Upper lobe of left lung (tissue), 6 donors: ENCODE measurements around the gene CLHC1. TPM values are rescaled to one million over a fixed set of nuclear protein-coding genes. Genes with fewer than 3 reads are reported as not detected.
"Not testable (repeated sequence)": the region's sequence is repeated elsewhere in the genome, so short reads cannot be mapped to it uniquely, and the experiment has no call there.

ENCODE experiments used
- ATAC-seq, 2 donors: fragments of 200-7000 bp; cut with Tn5 transposase; one replicate each; pipeline ENCODE4 v1.9.1; 2022; ENCODE audit warnings: mild to moderate bottlenecking in 2 of 2, moderate library complexity in 2 of 2; ENCODE audit not compliant: low FRiP score in 2 of 2
- DNase-seq, 2 donors: peaks; one replicate each; pipeline ENCODE4 v3.0.0-alpha.2; 2019 to 2020
- H3K27ac ChIP-seq, 4 donors: fragments of 200-600 bp; sonication (generic); one replicate each; pipeline ENCODE4 v1.5.1; 2016 to 2019
- H3K27me3 ChIP-seq, 4 donors: fragments of 200-600 bp; sonication (generic); one replicate each; pipeline ENCODE4 v1.5.1; 2017 to 2019
- H3K36me3 ChIP-seq, 4 donors: fragments of 200-600 bp; sonication (generic); one replicate each; pipeline ENCODE4 v1.5.1; 2016 to 2019
- H3K4me1 ChIP-seq, 4 donors: fragments of 200-600 bp; sonication (generic); one replicate each; pipeline ENCODE4 v1.5.1; 2018 to 2019
- H3K4me3 ChIP-seq, 4 donors: fragments of 200-600 bp; sonication (generic); one replicate each; pipeline ENCODE4 v1.5.1; 2017 to 2019; ENCODE audit warnings: mild to moderate bottlenecking in 2 of 4, moderate library complexity in 1 of 4
- H3K9me3 ChIP-seq, 4 donors: fragments of 200-600 bp; sonication (generic); one replicate each; pipeline ENCODE4 v1.5.1; 2018 to 2019
- CTCF ChIP-seq, 6 experiments: fragments of 450-650 bp in 4 of 6; fragments of 200-600 bp in 2 of 6; sonication (generic) in 2 of 6; IDR thresholded peaks; one replicate each; pipeline ENCODE4 v1.5.1; 2016 to 2019; ENCODE audit warnings: antibody characterized with exemption in 6 of 6
- EP300 ChIP-seq, 4 donors: sonication (generic); formaldehyde crosslinking; IDR thresholded peaks; one replicate each; pipeline ENCODE4 v1.5.1; 2017; ENCODE audit warnings: antibody characterized with exemption in 4 of 4, control low read depth in 2 of 4
- POLR2A ChIP-seq, 4 donors: fragments of 450-650 bp; IDR thresholded peaks; one replicate each; pipeline ENCODE4 v1.5.1; 2016 to 2017; ENCODE audit warnings: antibody characterized with exemption in 4 of 4, mild to moderate bottlenecking in 2 of 4
- POLR2AphosphoS5 ChIP-seq, 2 donors: sonication (generic); formaldehyde crosslinking; IDR thresholded peaks; one replicate each; pipeline ENCODE4 v1.5.1; 2017; ENCODE audit warnings: antibody characterized with exemption in 2 of 2
- WGBS, 2 donors: methylation state at CpG; one replicate each; pipeline ENCODE4 v1.1.5; 2017 to 2018; 5-methylcytosine and 5-hydroxymethylcytosine counted together
- total RNA-seq, 6 donors: library from RNA; depleted of rRNA in 4 of 6; stranded (reverse); fragments of >200 nt in 4 of 6; gene quantifications; one replicate each; pipeline versions ENCODE4 v1.1.0 to v1.2.1, GENCODE V29; 2016 to 2021
- donor health status: DM: no; HTN: no; CAD: no; lungs with moderate emphysema.
- donor health status: DM: no; HTN: yes; CAD: no; lungs with severe emphysema.

The CLHC1 gene
- total RNA-seq, 6 donors from 2014 or later, result 3.7 to 27.1 (median 11.9) TPM

- no peak overlapping the region for H3K4me3 ChIP-seq
- H3K27me3 ChIP-seq, result no peaks in the 10 kb centered on the region
- WGBS, 2 donors, result 63 to 82% methylated on average over 12 of the region's 12 CpGs
- ATAC-seq (peak; percentile 60 to 80), DNase-seq (peak in 1 of 2 donors; percentile 61)
- peaks cover 6 to 16% (median 9%) of the 10 kb centered on the region in 4 donors for H3K4me1 ChIP-seq
- H3K36me3 ChIP-seq, result no peaks in the 10 kb centered on the region
- no peak for TF ChIP-seq CTCF (IDR thresholded peaks at IDR 0.05)
- TF ChIP-seq EP300 (IDR thresholded peaks at IDR 0.05), result peak in 1 of 4 donors; percentile 34
- peak overlapping the region in 2 of 4 donors; percentile 17 to 58 for H3K27ac ChIP-seq
- H3K9me3 ChIP-seq, result no peaks in the 10 kb centered on the region
Observed at GRCh38 chr2:55144922-55145820, 86.9 kb downstream of the CLHC1 start.

- not testable (repeated sequence) for ATAC-seq, DNase-seq, H3K27ac ChIP-seq, H3K9me3 ChIP-seq, H3K27me3 ChIP-seq, H3K4me3 ChIP-seq, H3K36me3 ChIP-seq
- H3K4me1 ChIP-seq, result peaks cover 6 to 16% (median 7%) of the 10 kb centered on the region in 4 donors
- WGBS, 2 donors, result 94 to 97% methylated on average over 2 of the region's 2 CpGs
Observed at GRCh38 chr2:55143706-55144105, 88.4 kb downstream of the CLHC1 start.

GRCh38 chr2:55142518-55142917 lies 89.6 kb downstream of the CLHC1 start:
- DNase-seq, result no peak
- Histone ChIP-seq H3K9me3 (no peaks in the 10 kb centered on the region), H3K27me3 (no peaks in the 10 kb centered on the region), H3K4me1 (peaks cover 9 to 23% (median 14%) of the 10 kb centered on the region in 4 donors), H3K4me3 (no peak overlapping the region), H3K27ac (peak overlapping the region in 1 of 4 donors; percentile 56), H3K36me3 (no peaks in the 10 kb centered on the region)
- ATAC-seq, result no peak
- 94 to 97% methylated on average over 2 of the region's 2 CpGs for WGBS, 2 donors
- TF ChIP-seq POLR2A (IDR thresholded peaks at IDR 0.05) (no peak), EP300 (IDR thresholded peaks at IDR 0.05) (no peak), POLR2AphosphoS5 (IDR thresholded peaks at IDR 0.05) (no peak), CTCF (IDR thresholded peaks at IDR 0.05) (no peak)

GRCh38 chr2:55141572-55142413 lies 90.3 kb downstream of the CLHC1 start:
- Histone ChIP-seq H3K27ac (peak overlapping the region in 3 of 4 donors; percentile 2 to 64 (median 34)), H3K36me3 (no peaks in the 10 kb centered on the region), H3K4me3 (no peak overlapping the region), H3K9me3 (no peaks in the 10 kb centered on the region), H3K27me3 (no peaks in the 10 kb centered on the region), H3K4me1 (peaks cover 13 to 29% (median 19%) of the 10 kb centered on the region in 4 donors)
- TF ChIP-seq POLR2A (IDR thresholded peaks at IDR 0.05), result no peak
- TF ChIP-seq EP300 (IDR thresholded peaks at IDR 0.05), result peak in 1 of 4 donors; percentile 39
- peak; percentile 46 to 57 for TF ChIP-seq POLR2AphosphoS5 (IDR thresholded peaks at IDR 0.05)
- WGBS, 2 donors, result 66 to 70% methylated on average over 9 of the region's 9 CpGs
- ATAC-seq (no peak), DNase-seq (peak in 1 of 2 donors; percentile 67)

- peaks cover 24 to 41% (median 30%) of the 10 kb centered on the region in 4 donors for H3K4me1 ChIP-seq
- H3K27ac ChIP-seq, result no peak overlapping the region
Observed at GRCh38 chr2:55140316-55141219, 91.5 kb downstream of the CLHC1 start.

More at GRCh38 chr2:55140316-55141219, 91.5 kb downstream of the CLHC1 start:
- ATAC-seq, result no peak
- no peak for TF ChIP-seq EP300 (IDR thresholded peaks at IDR 0.05)
- TF ChIP-seq POLR2A (IDR thresholded peaks at IDR 0.05), result no peak
- TF ChIP-seq POLR2AphosphoS5 (IDR thresholded peaks at IDR 0.05), result no peak
- no peak for TF ChIP-seq CTCF (IDR thresholded peaks at IDR 0.05)
- Histone ChIP-seq H3K27me3 (no peaks in the 10 kb centered on the region), H3K36me3 (no peaks in the 10 kb centered on the region), H3K9me3 (no peaks in the 10 kb centered on the region), H3K4me3 (no peak overlapping the region)
- no peak for DNase-seq
- 85 to 86% methylated on average over 8 of the region's 8 CpGs for WGBS, 2 donors
